ENCODE results near the gene YIPF2.

YIPF2 gene

DNA sequence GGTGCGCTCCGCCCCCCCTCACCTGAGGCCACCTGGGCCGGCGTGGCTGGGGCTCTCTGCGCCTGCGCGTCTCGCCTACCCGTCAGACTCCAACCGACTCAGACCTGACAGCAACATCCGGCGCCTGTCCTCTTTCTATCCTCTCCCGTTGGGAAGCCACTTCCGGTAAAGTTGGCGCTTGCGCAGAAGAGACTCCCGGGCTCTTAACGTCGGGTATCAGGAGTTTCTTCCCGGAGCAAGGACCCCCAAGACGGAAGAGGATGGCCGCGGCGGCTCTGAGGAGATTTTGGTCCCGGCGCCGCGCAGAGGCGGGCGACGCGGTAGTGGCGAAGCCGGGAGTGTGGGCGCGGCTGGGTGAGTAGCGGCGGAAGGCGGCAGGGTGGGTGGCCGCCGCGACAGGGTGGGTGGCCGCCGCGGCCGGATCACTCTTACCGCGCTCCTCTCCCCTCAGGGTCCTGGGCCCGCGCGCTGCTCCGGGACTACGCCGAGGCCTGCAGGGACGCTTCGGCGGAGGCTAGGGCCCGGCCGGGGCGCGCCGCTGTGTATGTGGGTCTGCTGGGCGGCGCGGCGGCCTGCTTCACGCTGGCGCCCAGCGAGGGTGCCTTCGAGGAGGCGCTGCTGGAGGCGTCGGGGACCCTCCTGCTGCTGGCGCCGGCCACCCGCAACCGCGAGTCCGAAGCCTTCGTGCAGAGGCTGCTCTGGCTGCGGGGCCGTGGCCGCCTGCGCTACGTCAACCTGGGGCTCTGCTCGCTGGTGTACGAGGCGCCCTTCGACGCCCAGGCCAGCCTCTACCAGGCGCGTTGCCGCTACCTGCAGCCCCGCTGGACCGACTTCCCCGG, at the start of gene YIPF2, which contains the start of gene TIMM29:
Gene YIPF2, minus strand, starts transcription at position 77 of the 839 bp plus-strand sequence. CDS start 229 bp downstream, outside the sequence.
Gene TIMM29, plus strand, starts transcription at position 249 of the 839 bp plus-strand sequence. Its CDS starts 12 bp downstream, at position 261.
- TF ChIP-seq, protein P1, sequence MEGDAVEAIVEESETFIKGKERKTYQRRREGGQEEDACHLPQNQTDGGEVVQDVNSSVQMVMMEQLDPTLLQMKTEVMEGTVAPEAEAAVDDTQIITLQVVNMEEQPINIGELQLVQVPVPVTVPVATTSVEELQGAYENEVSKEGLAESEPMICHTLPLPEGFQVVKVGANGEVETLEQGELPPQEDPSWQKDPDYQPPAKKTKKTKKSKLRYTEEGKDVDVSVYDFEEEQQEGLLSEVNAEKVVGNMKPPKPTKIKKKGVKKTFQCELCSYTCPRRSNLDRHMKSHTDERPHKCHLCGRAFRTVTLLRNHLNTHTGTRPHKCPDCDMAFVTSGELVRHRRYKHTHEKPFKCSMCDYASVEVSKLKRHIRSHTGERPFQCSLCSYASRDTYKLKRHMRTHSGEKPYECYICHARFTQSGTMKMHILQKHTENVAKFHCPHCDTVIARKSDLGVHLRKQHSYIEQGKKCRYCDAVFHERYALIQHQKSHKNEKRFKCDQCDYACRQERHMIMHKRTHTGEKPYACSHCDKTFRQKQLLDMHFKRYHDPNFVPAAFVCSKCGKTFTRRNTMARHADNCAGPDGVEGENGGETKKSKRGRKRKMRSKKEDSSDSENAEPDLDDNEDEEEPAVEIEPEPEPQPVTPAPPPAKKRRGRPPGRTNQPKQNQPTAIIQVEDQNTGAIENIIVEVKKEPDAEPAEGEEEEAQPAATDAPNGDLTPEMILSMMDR (conservative IDR thresholded peaks at IDR 0.05; ENCODE audit: low read length) = no peak
- H3K4me3 ChIP-seq (ENCODE audit: low read length) = peak within 1 kb of the TSS; percentile 84
- DNase-seq (ENCODE audit: low read depth) = peak; percentile 98

DNA sequence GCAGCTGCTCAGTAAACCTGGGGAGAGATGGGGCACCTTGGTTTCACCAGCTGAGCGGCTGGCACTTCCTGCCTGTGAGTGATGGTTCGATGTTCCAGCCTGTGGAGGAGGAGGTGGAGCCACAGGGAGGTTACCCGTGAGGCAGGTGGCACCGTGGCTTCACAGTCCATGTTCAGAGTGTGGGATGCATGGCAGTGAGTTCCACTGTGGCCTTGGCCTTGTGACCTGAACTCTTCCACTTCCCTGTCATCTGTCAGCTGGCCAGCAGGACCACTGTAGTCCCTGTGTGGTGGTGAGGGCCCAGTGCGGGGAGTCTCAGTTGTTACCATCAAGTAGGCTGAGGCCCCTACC, 49.3 kb upstream of the YIPF2 start:
- TF ChIP-seq, protein P1 (conservative IDR thresholded peaks at IDR 0.05; ENCODE audit: low read length) = no peak
- no peak overlapping the region for H3K4me3 ChIP-seq (ENCODE audit: low read length)
- no peak for DNase-seq (ENCODE audit: low read depth)

GRCh38 chr19:10976131-10976892, 47.9 kb upstream of the YIPF2 start:
- TF ChIP-seq, protein P1 (conservative IDR thresholded peaks at IDR 0.05; ENCODE audit: low read length) = no peak

DNA sequence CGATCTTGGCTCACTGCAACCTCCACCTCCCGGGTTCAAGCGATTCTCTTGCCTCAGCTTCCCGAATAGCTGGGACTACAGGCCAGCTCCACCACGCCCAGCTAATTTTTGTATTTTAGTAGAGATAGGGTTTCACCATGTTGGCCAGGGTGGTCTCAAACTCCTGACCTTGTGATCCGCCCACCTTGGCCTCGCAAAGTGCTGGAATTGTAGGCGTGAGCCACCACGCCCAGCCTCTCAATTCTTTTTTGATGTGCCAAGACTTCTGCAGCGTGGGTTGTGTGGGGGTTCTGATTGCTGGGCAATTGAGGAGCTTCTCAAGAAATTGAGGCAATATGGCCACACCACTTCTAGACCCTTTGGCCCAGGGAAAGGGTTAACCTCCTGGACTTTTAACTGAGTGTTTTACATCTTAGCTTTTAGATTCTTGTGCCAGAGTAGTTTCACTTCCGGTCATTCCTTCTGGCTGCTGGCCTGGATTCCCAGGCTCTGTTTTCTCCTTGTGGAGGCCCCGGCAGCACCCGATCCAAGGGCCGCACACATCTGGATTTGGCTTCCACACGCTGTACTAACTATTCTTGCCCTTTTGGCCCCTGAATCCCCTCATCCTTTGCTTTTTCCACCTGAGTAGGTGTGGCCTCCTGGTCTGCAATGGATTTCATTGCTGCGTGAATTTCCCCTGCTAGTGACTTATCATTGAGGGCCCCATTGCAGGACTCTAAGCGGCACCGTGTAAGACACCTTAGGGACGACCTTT, 47.1 kb upstream of the YIPF2 start:
- H3K4me3 ChIP-seq (ENCODE audit: low read length) = no peak overlapping the region
- DNase-seq (ENCODE audit: low read depth) = peak; percentile 55
- TF ChIP-seq, protein P1 (conservative IDR thresholded peaks at IDR 0.05; ENCODE audit: low read length) = no peak

More at GRCh38 chr19:10976131-10976892, 47.9 kb upstream of the YIPF2 start:
- no peak for DNase-seq (ENCODE audit: low read depth)
- no peak overlapping the region for H3K4me3 ChIP-seq (ENCODE audit: low read length)

GRCh38 chr19:10971107-10971726, 42.8 kb upstream of the YIPF2 start:
- no peak overlapping the region for H3K4me3 ChIP-seq (ENCODE audit: low read length)
- TF ChIP-seq, protein P1 (conservative IDR thresholded peaks at IDR 0.05; ENCODE audit: low read length) = no peak
- no peak for DNase-seq (ENCODE audit: low read depth)

- TF ChIP-seq, protein P1 (conservative IDR thresholded peaks at IDR 0.05; ENCODE audit: low read length) = no peak
- no peak for DNase-seq (ENCODE audit: low read depth)
- no peak overlapping the region for H3K4me3 ChIP-seq (ENCODE audit: low read length)
These were observed 40.2 kb upstream of the YIPF2 start for GRCh38 chr19:10968527-10969135.
